RCC 7860 (cell line): ENCODE measurements around the gene MAP4K1.

ENCODE experiments used
- DNase-seq: peaks from one replicate; pipeline ENCODE4 v3.0.0-alpha.2; 2015; ENCODE audit warnings: low spot score
- FAIRE-seq: peaks from 2 replicates; lab custom pipeline; 2012; peaks lifted over from hg19 to GRCh38; lab: Jason Lieb, UNC

The MAP4K1 gene

GRCh38 chr19:38617764-38618589, at the start of gene MAP4K1:
MAP4K1 (minus strand) TSS chr19:38617953; CDS start chr19:38617895, 58 bp downstream.
- no peak for FAIRE-seq
- no peak for DNase-seq

GRCh38 chr19:38666663-38667511, 49.1 kb upstream of the MAP4K1 start:
- FAIRE-seq (peak; percentile 52), DNase-seq (peak; percentile 68)

- no peak for FAIRE-seq
- DNase-seq, result no peak
These were observed 48.4 kb upstream of the MAP4K1 start for GRCh38 chr19:38665950-38666662.

- DNase-seq (no peak), FAIRE-seq (no peak)
These were observed 47.6 kb upstream of the MAP4K1 start for GRCh38 chr19:38665219-38665931.

GRCh38 chr19:38664503-38665211, 46.9 kb upstream of the MAP4K1 start:
- FAIRE-seq, result no peak

GRCh38 chr19:38663957-38664502, 46.3 kb upstream of the MAP4K1 start:
- FAIRE-seq (no peak), DNase-seq (no peak)

More at GRCh38 chr19:38664503-38665211, 46.9 kb upstream of the MAP4K1 start:
- no peak for DNase-seq

GRCh38 chr19:38663156-38663651, 45.5 kb upstream of the MAP4K1 start:
- FAIRE-seq (no peak), DNase-seq (no peak)

GRCh38 chr19:38662537-38663155, 44.9 kb upstream of the MAP4K1 start:
- FAIRE-seq, result no peak

GRCh38 chr19:38661996-38662395, 44.2 kb upstream of the MAP4K1 start:
- FAIRE-seq (no peak), DNase-seq (no peak)

More at GRCh38 chr19:38662537-38663155, 44.9 kb upstream of the MAP4K1 start:
- DNase-seq, result no peak

GRCh38 chr19:38661136-38661535, 43.4 kb upstream of the MAP4K1 start:
- FAIRE-seq (no peak), DNase-seq (no peak)

GRCh38 chr19:38660724-38661123, 43.0 kb upstream of the MAP4K1 start:
- DNase-seq (no peak), FAIRE-seq (no peak)

- FAIRE-seq (peak; percentile 98), DNase-seq (peak; percentile 98)
These were observed 40.9 kb upstream of the MAP4K1 start for GRCh38 chr19:38658462-38659306.

- peak; percentile 71 for FAIRE-seq
- DNase-seq, result peak; percentile 98
These were observed 40.0 kb upstream of the MAP4K1 start for GRCh38 chr19:38657633-38658222.

GRCh38 chr19:38656171-38656981, 38.6 kb upstream of the MAP4K1 start:
- peak; percentile 42 for DNase-seq
- peak; percentile 20 for FAIRE-seq

GRCh38 chr19:38655148-38655824, 37.5 kb upstream of the MAP4K1 start:
- DNase-seq (no peak), FAIRE-seq (no peak)

- FAIRE-seq (no peak), DNase-seq (no peak)
These were observed 36.9 kb upstream of the MAP4K1 start for GRCh38 chr19:38654628-38655055.
